GM12874 (cell line): ENCODE results near the gene PAM16.

Experiments used
- TF ChIP-seq, protein P1 (sequence below): IDR thresholded peaks from 2 replicates; pipeline ENCODE4 v1.5.1; 2011; ENCODE audit warnings: low read depth, mild to moderate bottlenecking, control low read depth, low read length, moderate library complexity; ENCODE audit not compliant: insufficient read depth

Gene PAM16

DNA sequence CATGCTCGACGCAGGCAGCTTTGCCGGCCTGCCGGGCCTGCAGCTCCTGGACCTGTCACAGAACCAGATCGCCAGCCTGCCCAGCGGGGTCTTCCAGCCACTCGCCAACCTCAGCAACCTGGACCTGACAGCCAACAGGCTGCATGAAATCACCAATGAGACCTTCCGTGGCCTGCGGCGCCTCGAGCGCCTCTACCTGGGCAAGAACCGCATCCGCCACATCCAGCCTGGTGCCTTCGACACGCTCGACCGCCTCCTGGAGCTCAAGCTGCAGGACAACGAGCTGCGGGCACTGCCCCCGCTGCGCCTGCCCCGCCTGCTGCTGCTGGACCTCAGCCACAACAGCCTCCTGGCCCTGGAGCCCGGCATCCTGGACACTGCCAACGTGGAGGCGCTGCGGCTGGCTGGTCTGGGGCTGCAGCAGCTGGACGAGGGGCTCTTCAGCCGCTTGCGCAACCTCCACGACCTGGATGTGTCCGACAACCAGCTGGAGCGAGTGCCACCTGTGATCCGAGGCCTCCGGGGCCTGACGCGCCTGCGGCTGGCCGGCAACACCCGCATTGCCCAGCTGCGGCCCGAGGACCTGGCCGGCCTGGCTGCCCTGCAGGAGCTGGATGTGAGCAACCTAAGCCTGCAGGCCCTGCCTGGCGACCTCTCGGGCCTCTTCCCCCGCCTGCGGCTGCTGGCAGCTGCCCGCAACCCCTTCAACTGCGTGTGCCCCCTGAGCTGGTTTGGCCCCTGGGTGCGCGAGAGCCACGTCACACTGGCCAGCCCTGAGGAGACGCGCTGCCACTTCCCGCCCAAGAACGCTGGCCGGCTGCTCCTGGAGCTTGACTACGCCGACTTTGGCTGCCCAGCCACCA lies 30.2 kb upstream of the PAM16 start:
- TF ChIP-seq, protein P1, sequence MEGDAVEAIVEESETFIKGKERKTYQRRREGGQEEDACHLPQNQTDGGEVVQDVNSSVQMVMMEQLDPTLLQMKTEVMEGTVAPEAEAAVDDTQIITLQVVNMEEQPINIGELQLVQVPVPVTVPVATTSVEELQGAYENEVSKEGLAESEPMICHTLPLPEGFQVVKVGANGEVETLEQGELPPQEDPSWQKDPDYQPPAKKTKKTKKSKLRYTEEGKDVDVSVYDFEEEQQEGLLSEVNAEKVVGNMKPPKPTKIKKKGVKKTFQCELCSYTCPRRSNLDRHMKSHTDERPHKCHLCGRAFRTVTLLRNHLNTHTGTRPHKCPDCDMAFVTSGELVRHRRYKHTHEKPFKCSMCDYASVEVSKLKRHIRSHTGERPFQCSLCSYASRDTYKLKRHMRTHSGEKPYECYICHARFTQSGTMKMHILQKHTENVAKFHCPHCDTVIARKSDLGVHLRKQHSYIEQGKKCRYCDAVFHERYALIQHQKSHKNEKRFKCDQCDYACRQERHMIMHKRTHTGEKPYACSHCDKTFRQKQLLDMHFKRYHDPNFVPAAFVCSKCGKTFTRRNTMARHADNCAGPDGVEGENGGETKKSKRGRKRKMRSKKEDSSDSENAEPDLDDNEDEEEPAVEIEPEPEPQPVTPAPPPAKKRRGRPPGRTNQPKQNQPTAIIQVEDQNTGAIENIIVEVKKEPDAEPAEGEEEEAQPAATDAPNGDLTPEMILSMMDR, result no peak

DNA sequence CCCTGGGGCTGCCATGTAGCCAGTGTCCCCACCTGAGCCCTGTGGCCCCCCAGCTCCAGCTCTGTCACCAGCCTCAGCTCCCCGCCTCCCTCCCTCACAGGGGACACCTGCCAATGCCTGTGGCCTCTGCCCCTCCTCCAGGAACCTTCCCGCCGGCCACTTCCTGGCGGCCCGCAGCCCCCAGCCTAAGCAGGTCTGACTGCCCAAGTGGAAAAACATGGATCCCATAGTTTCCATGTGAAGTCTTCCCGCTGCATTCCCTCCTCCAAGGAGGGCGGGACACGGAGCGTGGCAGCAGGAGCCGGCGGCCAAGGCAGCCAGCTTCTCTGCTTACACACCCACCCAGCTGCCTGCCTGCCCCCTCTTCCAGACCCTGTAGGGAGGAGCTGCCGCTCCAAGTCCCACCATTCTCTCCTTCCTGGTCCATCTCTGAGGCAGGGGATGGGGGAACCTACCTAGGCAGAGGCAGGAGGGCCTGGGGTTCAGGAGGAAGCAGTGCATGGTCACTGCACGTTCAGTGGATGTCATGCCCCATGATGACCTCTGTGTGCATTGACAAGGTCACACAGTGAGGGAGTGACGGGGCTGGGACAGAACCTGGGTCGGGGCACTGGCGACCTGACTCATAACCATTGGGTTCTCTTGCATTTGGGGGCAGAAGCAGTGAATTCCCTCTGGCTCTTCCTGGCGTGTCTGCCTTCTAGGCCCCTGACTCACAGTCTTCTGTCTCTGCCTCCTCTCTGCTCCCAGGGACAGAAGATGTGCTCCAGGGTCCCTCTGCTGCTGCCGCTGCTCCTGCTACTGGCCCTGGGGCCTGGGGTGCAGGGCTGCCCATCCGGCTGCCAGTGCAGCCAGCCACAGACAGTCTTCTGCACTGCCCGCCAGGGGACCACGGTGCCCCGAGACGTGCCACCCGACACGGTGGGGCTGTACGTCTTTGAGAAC lies 29.3 kb upstream of the PAM16 start:
- TF ChIP-seq, protein P1, result no peak

DNA sequence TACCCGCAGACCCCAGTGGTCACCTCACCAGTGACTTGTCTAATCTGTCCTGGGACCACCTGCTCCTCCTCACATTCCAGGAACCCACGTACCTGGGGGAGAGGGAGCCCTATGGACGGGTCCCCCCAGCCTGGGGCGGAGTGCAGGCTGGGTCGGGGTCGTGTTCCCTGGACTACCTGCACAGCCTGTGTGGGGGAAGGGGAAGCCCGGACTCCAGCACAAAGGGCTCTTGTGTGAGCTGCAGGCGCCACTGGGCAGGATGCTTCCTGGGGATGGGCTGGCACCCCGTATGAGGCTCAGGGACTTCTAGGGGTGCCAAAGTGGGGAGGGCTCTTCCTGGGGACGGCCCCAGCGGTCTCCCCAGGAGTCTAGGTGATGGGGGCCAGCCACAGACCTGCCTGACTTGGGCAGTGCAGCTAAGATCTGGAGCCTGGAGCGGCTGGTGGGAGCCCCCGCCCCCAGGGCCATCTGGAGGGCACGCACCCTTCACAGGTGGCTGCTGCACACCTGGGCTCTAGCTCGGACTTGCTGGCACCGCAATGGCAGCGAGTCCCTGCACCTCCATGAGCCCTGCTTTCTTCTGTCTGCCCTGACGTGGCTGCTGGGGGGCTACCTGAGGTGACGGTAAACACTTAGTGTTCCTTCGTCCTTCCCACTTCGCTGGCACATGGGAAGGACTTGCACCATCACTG lies 28.0 kb upstream of the PAM16 start:
- TF ChIP-seq, protein P1, result no peak

- TF ChIP-seq, protein P1, result no peak
Measured at GRCh38 chr16:4378161-4378666, 27.1 kb upstream of the PAM16 start.

DNA sequence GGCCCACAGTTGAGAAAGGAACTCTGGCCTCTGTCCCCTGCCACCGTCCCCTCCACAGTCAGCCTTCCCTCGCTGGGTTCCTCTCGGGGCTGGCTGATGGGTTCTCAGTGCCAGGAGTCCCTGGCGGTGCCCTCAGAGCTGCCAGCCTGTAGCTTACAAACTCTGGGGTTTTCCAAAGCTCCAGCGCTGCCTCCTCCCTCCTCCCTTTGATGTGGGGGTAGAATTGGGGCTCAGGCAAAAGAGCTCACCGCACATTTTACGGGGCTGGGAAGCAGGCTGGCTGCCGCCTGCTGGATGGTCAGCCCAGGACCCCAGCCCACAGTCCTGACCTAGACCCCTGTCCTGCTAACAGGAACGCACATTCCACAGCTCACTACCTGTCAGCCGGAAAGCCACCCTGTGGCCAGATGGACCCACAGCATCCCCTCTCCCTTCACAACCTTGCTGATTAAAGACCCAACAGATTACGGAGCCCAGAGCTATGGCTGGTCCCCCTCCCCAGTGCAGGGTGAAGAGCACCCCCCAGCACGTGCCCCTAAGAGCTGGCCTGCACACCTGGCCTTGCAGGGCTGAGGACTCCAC lies 26.5 kb upstream of the PAM16 start:
- TF ChIP-seq, protein P1, result no peak

DNA sequence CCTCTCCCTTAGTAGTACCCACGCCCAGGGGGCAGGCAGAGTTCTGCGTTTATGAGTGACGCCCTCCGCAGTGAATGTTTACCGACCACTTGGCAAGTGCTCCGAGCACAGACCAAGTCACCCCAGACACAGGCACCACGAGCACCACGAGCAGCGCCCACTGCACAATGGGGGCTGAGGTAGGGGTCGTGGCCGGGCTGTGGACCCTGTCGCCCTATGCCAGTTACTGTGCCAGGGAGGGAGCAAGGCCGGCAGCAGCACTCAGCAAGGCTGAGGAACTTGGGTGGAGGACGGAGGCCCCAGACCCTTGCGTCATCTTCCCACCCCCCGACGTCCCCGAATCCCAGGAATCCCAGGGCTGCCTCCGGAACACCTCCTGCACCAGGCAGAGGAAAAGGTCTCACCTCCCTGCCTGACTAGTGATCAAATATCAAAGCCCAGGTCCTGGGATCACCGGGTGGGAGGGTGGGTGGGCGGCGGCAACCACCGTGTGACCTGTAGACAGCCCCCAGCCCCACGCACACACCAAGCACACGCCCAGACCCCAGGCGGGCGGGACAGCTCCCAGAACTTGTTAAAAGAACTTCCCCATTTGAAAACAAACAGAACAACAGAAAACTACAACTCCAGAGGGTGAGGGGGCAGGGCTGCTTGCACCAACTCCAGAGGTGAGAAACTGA lies 25.9 kb upstream of the PAM16 start:
- TF ChIP-seq, protein P1, result no peak
